HFF-Myc (cell line): Measurements from ENCODE around the gene AP1M2.

Source experiments
- DNase-seq: peaks from one replicate; pipeline ENCODE4 v3.0.0-alpha.2; 2011; ENCODE audit warnings: low read depth; ENCODE audit errors: extremely low read depth
- H3K4me3 ChIP-seq: replicated peaks from 2 replicates; pipeline ENCODE4 v1.5.1; 2011; ENCODE audit warnings: low read depth, mild to moderate bottlenecking, control low read depth, low read length
- TF ChIP-seq, protein P1 (sequence below): IDR thresholded peaks from 2 replicates; pipeline ENCODE4 v1.5.1; 2012; ENCODE audit warnings: mild to moderate bottlenecking, low read depth, low read length, control low read depth; ENCODE audit errors: missing control alignments

AP1M2 gene

GRCh38 chr19:10602330-10603083 lies 15.4 kb upstream of the AP1M2 start:
- DNase-seq: no peak
- TF ChIP-seq, protein P1, sequence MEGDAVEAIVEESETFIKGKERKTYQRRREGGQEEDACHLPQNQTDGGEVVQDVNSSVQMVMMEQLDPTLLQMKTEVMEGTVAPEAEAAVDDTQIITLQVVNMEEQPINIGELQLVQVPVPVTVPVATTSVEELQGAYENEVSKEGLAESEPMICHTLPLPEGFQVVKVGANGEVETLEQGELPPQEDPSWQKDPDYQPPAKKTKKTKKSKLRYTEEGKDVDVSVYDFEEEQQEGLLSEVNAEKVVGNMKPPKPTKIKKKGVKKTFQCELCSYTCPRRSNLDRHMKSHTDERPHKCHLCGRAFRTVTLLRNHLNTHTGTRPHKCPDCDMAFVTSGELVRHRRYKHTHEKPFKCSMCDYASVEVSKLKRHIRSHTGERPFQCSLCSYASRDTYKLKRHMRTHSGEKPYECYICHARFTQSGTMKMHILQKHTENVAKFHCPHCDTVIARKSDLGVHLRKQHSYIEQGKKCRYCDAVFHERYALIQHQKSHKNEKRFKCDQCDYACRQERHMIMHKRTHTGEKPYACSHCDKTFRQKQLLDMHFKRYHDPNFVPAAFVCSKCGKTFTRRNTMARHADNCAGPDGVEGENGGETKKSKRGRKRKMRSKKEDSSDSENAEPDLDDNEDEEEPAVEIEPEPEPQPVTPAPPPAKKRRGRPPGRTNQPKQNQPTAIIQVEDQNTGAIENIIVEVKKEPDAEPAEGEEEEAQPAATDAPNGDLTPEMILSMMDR: no peak
- H3K4me3 ChIP-seq: peak overlapping the region; percentile 70

- H3K4me3 ChIP-seq: no peak overlapping the region
- TF ChIP-seq, protein P1: no peak
- no peak for DNase-seq
These were observed 14.9 kb upstream of the AP1M2 start for GRCh38 chr19:10601999-10602329.

DNA sequence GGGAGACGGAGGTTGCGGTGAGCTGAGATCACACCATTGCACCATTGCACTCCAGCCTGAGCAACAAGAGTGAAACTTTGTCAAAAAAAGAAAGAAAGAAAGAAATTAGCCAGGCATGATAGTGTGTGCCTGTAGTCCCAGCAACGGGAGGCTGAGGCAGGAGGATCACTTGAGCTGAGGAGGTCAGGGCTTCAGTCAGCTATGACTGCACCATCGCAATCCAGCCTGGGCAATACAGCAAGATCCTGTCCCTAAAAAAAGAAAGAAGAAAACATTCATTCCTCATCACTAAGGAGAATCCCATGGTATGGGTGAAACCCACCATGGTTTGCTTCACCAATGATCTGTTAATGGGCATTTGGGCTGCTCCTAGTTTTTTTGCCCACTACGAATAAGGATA lies 13.0 kb upstream of the AP1M2 start:
- DNase-seq: no peak
- TF ChIP-seq, protein P1: no peak
- no peak overlapping the region for H3K4me3 ChIP-seq

DNA sequence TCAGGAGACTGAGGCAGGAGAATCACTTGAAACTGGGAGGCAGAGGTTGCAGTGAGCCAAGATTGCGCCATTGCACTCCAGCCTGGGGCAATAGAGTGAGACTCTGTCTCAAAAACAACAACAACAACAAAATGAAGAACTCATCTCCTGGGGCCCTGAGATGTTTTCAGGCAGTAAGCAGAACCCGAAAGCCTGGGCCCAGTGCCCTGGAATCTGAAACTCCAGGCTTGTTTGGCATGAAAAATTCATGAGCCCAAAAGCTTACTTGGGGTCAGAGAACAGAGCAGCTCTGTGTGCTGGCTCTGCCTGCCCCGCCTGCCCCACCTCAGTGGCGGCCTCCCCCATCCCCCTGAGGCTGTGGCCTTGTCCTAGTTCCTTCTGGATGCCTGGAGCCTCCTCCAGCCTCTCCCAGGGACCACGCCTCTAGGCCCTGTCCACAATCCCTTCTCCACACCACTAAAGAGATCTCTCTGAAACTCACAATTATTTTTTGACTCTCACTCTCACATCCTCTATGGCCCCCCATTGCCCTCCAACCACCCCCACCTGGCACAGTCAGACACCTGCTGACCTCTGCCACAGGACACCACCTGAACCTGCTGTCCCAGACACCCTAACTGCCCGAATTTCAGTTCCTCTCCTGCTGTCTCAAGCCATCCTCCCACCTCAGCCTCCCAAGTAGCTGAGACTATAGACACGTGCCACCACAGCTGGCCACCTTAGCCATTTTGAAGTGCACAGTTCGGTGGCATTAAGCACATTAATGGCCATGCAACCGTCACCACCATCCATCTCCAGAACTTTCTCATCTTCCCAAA lies 6.9 kb upstream of the AP1M2 start:
- TF ChIP-seq, protein P1: no peak
- H3K4me3 ChIP-seq: no peak overlapping the region
- no peak for DNase-seq

DNA sequence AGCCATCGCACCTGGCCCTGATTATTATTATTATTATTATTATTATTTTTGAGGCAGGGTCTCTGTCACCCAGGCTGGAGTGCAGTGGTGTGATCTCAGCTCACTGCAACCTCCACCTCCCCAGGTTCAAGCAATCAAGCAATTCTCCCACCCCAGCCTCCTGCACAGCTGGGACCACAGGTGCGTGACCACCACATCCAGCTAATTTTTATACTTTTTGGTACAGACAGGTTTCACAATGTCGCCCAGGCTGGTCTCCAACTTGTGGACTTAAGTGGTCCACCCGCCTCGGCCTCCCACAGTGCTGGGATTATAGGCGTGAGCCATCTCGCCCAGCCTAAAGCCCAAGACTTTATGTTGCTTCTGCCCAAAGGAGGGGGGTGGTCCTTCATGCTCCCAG lies 6.0 kb upstream of the AP1M2 start:
- H3K4me3 ChIP-seq: no peak overlapping the region
- no peak for DNase-seq
- TF ChIP-seq, protein P1: no peak

GRCh38 chr19:10587839-10588150 lies 683 bp upstream of the AP1M2 start:
- no peak for DNase-seq
- no peak overlapping the region for H3K4me3 ChIP-seq
- TF ChIP-seq, protein P1: no peak

- no peak overlapping the region for H3K4me3 ChIP-seq
- TF ChIP-seq, protein P1: no peak
- DNase-seq: no peak
These were observed 716 bp downstream of the AP1M2 start for GRCh38 chr19:10586396-10586795.
